HepG2 (cell line): Measurements from ENCODE around the gene KMT2B. TPM values are rescaled to one million over a fixed set of nuclear protein-coding genes. Genes with fewer than 3 reads are reported as not detected.
A peak's percentile ranks its signal among the peaks of the same experiment; 100 is the strongest.

Experiments
- AKAP8 ChIP-seq: sonication (generic); formaldehyde crosslinking; IDR thresholded peaks from 2 replicates; pipeline ENCODE4 v1.5.1; 2020; ENCODE audit warnings: mild to moderate bottlenecking, missing genetic modification reagents
- ARNT ChIP-seq: fragments of 450-650 bp; IDR thresholded peaks from 2 replicates; pipeline ENCODE4 v1.6.1; 2017
- BATF2 ChIP-seq: sonication (generic); formaldehyde crosslinking; IDR thresholded peaks from 2 replicates; pipeline ENCODE4 v1.8.0; 2022; ENCODE audit warnings: mild to moderate bottlenecking, missing genetic modification reagents, moderate library complexity
- EEA1 ChIP-seq: sonication (generic); formaldehyde crosslinking; IDR thresholded peaks from 2 replicates; pipeline ENCODE4 v1.5.1; 2020; ENCODE audit warnings: mild to moderate bottlenecking, missing genetic modification reagents, borderline replicate concordance
- GATA4 ChIP-seq: sonication (generic); IDR thresholded peaks from 2 replicates; pipeline ENCODE4 v1.6.1; 2016; ENCODE audit warnings: antibody characterized with exemption, low read depth, borderline replicate concordance
- HBP1 ChIP-seq: IDR thresholded peaks from 2 replicates; pipeline ENCODE4 v1.6.1; 2016; ENCODE audit warnings: low read depth, control low read depth
- HMGXB4 ChIP-seq, 2 experiments: sonication (generic) in 1 of 2; formaldehyde crosslinking in 1 of 2; IDR thresholded peaks; 2 replicates each; pipeline versions ENCODE4 v1.4.0 to v1.6.1; 2018 to 2020; ENCODE audit warnings: missing genetic modification reagents in 2 of 2, borderline replicate concordance in 1 of 2, low read depth in 1 of 2, mild to moderate bottlenecking in 1 of 2, missing biosample characterization in 1 of 2
- PBX2 ChIP-seq: IDR thresholded peaks from 2 replicates; pipeline ENCODE4 v1.6.1; 2016; ENCODE audit warnings: control low read depth
- RFX5 ChIP-seq: IDR thresholded peaks from 2 replicates; pipeline ENCODE4 v1.6.1; 2011; ENCODE audit warnings: low read depth, low read length, improper control_type of control experiment
- SOX6 ChIP-seq, 2 experiments: fragments of 450-650 bp in 1 of 2; sonication (generic) in 1 of 2; formaldehyde crosslinking in 1 of 2; IDR thresholded peaks; 2 replicates each; pipeline versions ENCODE4 v1.4.0 to v1.6.1; 2017 to 2020; ENCODE audit warnings: antibody characterized with exemption in 1 of 2, mild to moderate bottlenecking in 1 of 2, missing genetic modification reagents in 1 of 2
- TEAD3 ChIP-seq: optimal IDR thresholded peaks from 2 replicates; pipeline ENCODE3; 2016; ENCODE audit warnings: borderline replicate concordance
- ZFP1 ChIP-seq: IDR thresholded peaks from 2 replicates; pipeline ENCODE4 v1.6.1; 2016
- ZFP62 ChIP-seq: sonication (generic); formaldehyde crosslinking; IDR thresholded peaks from 2 replicates; pipeline ENCODE4 v1.4.0; 2020; ENCODE audit warnings: missing genetic modification reagents
- ZNF570 ChIP-seq: sonication (generic); formaldehyde crosslinking; IDR thresholded peaks from 2 replicates; pipeline ENCODE4 v1.4.0; 2020; ENCODE audit warnings: mild to moderate bottlenecking, missing genetic modification reagents, borderline replicate concordance
- ZNF670 ChIP-seq: sonication (generic); formaldehyde crosslinking; IDR thresholded peaks from 2 replicates; pipeline ENCODE4 v1.8.0; 2022; ENCODE audit warnings: mild to moderate bottlenecking, missing genetic modification reagents, borderline replicate concordance
- ZNF678 ChIP-seq: sonication (generic); formaldehyde crosslinking; IDR thresholded peaks from 2 replicates; pipeline ENCODE4 v1.4.0; 2020; ENCODE audit warnings: mild to moderate bottlenecking, missing genetic modification reagents
- ZNF704 ChIP-seq: sonication (generic); formaldehyde crosslinking; IDR thresholded peaks from 2 replicates; pipeline ENCODE4 v1.8.1; 2023; ENCODE audit warnings: mild to moderate bottlenecking, inconsistent platforms, moderate library complexity, missing genetic modification reagents, borderline replicate concordance
- polyA plus RNA-seq, 8 experiments: library from polyadenylated mRNA; depleted of rRNA in 3 of 8; stranded (reverse) in 7 of 8; unstranded in 1 of 8; fragments of >200 nt; fragmentation: Illumina TruSeq in 4 of 8; extraction: Trizol in 4 of 8; gene quantifications; 2 replicates each; pipeline versions ENCODE4 v1.2.1 to v1.2.3, GENCODE V29; 2011 to 2016; ENCODE audit warnings: low read depth in 4 of 8, missing spikeins in 1 of 8, mixed read lengths in 1 of 8; ENCODE audit not compliant: insufficient read depth in 1 of 8
- total RNA-seq, 5 experiments: library from RNA; depleted of rRNA; stranded (reverse); fragments of >200 nt; fragmentation: Illumina TruSeq; extraction: Trizol; gene quantifications; 2 replicates each; pipeline ENCODE4 v1.2.3, GENCODE V29; 2016; ENCODE audit warnings: low read depth in 1 of 5
- TF ChIP-seq, protein P1 (sequence below): sonication (generic); formaldehyde crosslinking; IDR thresholded peaks from 2 replicates; pipeline ENCODE4 v1.5.1; 2020; ENCODE audit warnings: missing genetic modification reagents, mild to moderate bottlenecking, borderline replicate concordance
- TF ChIP-seq, protein P2 (sequence below): sonication (generic); formaldehyde crosslinking; IDR thresholded peaks from 2 replicates; pipeline ENCODE4 v1.4.0; 2020; ENCODE audit warnings: mild to moderate bottlenecking, missing genetic modification reagents

KMT2B gene
- total and polyA plus RNA-seq, 2 of the 13 experiments (the other 11 are each of a cell fraction or from before 2014, with no cell fraction given) = 6.2 to 16.9 TPM

DNA sequence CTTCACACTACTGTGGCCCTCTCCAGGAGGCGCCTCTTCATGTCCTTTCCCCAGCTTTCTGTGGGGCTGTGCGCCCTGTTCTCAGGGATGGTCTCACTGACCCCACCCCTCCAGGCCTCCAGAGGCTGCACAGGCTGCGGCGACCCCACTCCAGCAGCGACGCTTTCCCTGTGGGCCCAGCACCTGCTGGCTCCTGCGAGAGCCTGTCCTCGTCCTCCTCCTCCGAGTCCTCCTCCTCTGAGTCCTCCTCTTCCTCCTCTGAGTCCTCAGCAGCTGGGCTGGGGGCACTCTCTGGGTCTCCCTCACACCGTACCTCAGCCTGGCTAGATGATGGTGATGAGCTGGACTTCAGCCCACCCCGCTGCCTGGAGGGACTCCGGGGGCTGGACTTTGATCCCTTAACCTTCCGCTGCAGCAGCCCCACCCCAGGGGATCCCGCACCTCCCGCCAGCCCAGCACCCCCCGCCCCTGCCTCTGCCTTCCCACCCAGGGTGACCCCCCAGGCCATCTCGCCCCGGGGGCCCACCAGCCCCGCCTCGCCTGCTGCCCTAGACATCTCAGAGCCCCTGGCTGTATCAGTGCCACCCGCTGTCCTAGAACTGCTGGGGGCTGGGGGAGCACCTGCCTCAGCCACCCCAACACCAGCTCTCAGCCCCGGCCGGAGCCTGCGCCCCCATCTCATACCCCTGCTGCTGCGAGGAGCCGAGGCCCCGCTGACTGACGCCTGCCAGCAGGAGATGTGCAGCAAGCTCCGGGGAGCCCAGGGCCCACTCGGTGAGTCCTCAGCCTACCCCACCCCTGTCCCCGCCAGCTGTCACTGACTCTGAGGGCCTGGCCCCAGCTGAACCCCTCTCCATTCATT lies 68.7 kb downstream of the KMT2B start (continued):
- TF ChIP-seq AKAP8 (CRISPR knock-in tag) (0 out of 2 replicates have a peak, but pooled peaks have one; percentile 35), RFX5 (no peak), ZNF678 (CRISPR knock-in tag) (no peak), PBX2 (CRISPR knock-in tag) (no peak), TEAD3 (CRISPR knock-in tag) (no peak), BATF2 (CRISPR knock-in tag) (no peak), SOX6 (IDR thresholded peaks at IDR 0.05) (no peak), SOX6 (CRISPR knock-in tag; IDR thresholded peaks at IDR 0.05) (no peak), EEA1 (CRISPR knock-in tag) (no peak), ZNF704 (no peak), ZFP1 (no peak), GATA4 (no peak), HMGXB4 (CRISPR knock-in tag; IDR thresholded peaks at IDR 0.05; ENCODE audit: borderline replicate concordance in 1 of 2, low read depth in 1 of 2) (no peak), HBP1 (CRISPR knock-in tag) (no peak), ZNF570 (CRISPR knock-in tag) (no peak), ZNF670 (CRISPR knock-in tag) (no peak), ZFP62 (CRISPR knock-in tag) (no peak), ARNT (no peak)
- TF ChIP-seq, protein P1, sequence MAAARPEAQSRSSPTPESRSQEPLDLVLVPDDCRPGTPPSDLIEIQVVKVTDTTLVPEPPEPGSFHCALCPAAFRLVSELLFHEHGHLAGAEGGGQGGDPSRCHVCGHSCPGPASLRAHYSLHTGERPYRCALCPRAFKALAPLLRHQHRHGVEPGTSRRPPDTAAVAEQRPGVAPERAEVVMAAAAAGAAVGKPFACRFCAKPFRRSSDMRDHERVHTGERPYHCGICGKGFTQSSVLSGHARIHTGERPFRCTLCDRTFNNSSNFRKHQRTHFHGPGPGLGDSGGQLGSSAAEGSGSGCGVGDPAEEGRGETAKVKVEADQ (CRISPR knock-in tag) = 0 out of 2 replicates have a peak, but pooled peaks have one; percentile 56
- TF ChIP-seq, protein P2, sequence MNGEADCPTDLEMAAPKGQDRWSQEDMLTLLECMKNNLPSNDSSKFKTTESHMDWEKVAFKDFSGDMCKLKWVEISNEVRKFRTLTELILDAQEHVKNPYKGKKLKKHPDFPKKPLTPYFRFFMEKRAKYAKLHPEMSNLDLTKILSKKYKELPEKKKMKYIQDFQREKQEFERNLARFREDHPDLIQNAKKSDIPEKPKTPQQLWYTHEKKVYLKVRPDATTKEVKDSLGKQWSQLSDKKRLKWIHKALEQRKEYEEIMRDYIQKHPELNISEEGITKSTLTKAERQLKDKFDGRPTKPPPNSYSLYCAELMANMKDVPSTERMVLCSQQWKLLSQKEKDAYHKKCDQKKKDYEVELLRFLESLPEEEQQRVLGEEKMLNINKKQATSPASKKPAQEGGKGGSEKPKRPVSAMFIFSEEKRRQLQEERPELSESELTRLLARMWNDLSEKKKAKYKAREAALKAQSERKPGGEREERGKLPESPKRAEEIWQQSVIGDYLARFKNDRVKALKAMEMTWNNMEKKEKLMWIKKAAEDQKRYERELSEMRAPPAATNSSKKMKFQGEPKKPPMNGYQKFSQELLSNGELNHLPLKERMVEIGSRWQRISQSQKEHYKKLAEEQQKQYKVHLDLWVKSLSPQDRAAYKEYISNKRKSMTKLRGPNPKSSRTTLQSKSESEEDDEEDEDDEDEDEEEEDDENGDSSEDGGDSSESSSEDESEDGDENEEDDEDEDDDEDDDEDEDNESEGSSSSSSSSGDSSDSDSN (CRISPR knock-in tag) = no peak
